IPS-18c (cell line): Measurements from ENCODE around the gene CTDNEP1.

Source experiments
- H3K4me3 ChIP-seq: 2 replicates; pipeline ENCODE4 v1.7.0; 2013; ENCODE audit warnings: low read depth, mild to moderate bottlenecking, low read length, moderate library complexity; ENCODE audit not compliant: insufficient read depth
- H3K9me3 ChIP-seq: one replicate; pipeline ENCODE4 v1.6.1; 2013; ENCODE audit warnings: mild to moderate bottlenecking, low read length, moderate library complexity; ENCODE audit not compliant: control insufficient read depth, insufficient read depth

CTDNEP1 gene

GRCh38 chr17:7213895-7214299 is 37.6 kb downstream of the CTDNEP1 start:
- Histone ChIP-seq H3K9me3 (no peaks in the 10 kb centered on the region), H3K4me3 (peak overlapping the region; percentile 42; the same call in 1 of the 2 replicates)

GRCh38 chr17:7211491-7212273 is 39.9 kb downstream of the CTDNEP1 start:
- peak overlapping the region; percentile 58 for H3K4me3 ChIP-seq
- H3K9me3 ChIP-seq: no peaks in the 10 kb centered on the region

GRCh38 chr17:7208754-7209460 is 42.6 kb downstream of the CTDNEP1 start:
- Histone ChIP-seq H3K4me3 (no peak overlapping the region; the same call in 1 of the 2 replicates), H3K9me3 (peaks cover 3% of the 10 kb centered on the region)

- peaks cover 3% of the 10 kb centered on the region for H3K9me3 ChIP-seq
- H3K4me3 ChIP-seq: peak overlapping the region; percentile 39
These were observed 43.4 kb downstream of the CTDNEP1 start for GRCh38 chr17:7208027-7208571.

- peaks cover 3% of the 10 kb centered on the region for H3K9me3 ChIP-seq
- H3K4me3 ChIP-seq: peak overlapping the region; percentile 49
These were observed 44.2 kb downstream of the CTDNEP1 start for GRCh38 chr17:7207120-7208001.

GRCh38 chr17:7205561-7205960 is 46.0 kb downstream of the CTDNEP1 start:
- Histone ChIP-seq H3K4me3 (peak overlapping the region; percentile 56), H3K9me3 (peaks cover 3% of the 10 kb centered on the region)

- Histone ChIP-seq H3K9me3 (peaks cover 3% of the 10 kb centered on the region), H3K4me3 (peak overlapping the region; percentile 56)
These were observed 46.6 kb downstream of the CTDNEP1 start for GRCh38 chr17:7204828-7205461.

- Histone ChIP-seq H3K9me3 (peaks cover 3% of the 10 kb centered on the region), H3K4me3 (peak overlapping the region; percentile 56; the same call in 1 of the 2 replicates)
These were observed 47.2 kb downstream of the CTDNEP1 start for GRCh38 chr17:7204336-7204735.

- H3K4me3 ChIP-seq: no peak overlapping the region; the same call in 1 of the 2 replicates
- peaks cover 3% of the 10 kb centered on the region for H3K9me3 ChIP-seq
These were observed 48.1 kb downstream of the CTDNEP1 start for GRCh38 chr17:7203391-7203790.

GRCh38 chr17:7196651-7197401 is 54.7 kb downstream of the CTDNEP1 start:
- no peaks in the 10 kb centered on the region for H3K9me3 ChIP-seq
- H3K4me3 ChIP-seq: no peak overlapping the region

- Histone ChIP-seq H3K4me3 (no peak overlapping the region), H3K9me3 (no peaks in the 10 kb centered on the region)
These were observed 55.6 kb downstream of the CTDNEP1 start for GRCh38 chr17:7195971-7196370.
